WTC11 (cell line): ENCODE results near the gene GNA14. TPM values are rescaled to one million over a fixed set of nuclear protein-coding genes. Genes with fewer than 3 reads are reported as not detected.

ENCODE experiments used
- ATAC-seq: fragments of 200-7000 bp; cut with Tn5 transposase; 2 replicates; pipeline ENCODE4 v1.10.0; 2021; ENCODE audit warnings: mild to moderate bottlenecking, moderate library complexity
- CTCF ChIA-PET: fragments of 300-600 bp; sonication (Branson Sonifier 250); formaldehyde crosslinking; loops from one replicate; lab custom pipeline; 2021; ENCODE audit warnings: antibody characterized with exemption; lab: Charles Lee
- POLR2A ChIA-PET: fragments of 350-600 bp; sonication (Branson Sonifier 250); formaldehyde crosslinking; loops from one replicate; lab custom pipeline; 2021; ENCODE audit warnings: antibody characterized with exemption; lab: Charles Lee
- DNase-seq: peaks from one replicate; pipeline ENCODE4 v3.0.0; 2021; ENCODE audit warnings: low spot score
- H3K27ac Mint-ChIP-seq: 2 replicates; pipeline ENCODE4 v1.8.0; 2021; ENCODE audit warnings: mixed read lengths
- H3K27me3 Mint-ChIP-seq: 2 replicates; pipeline ENCODE4 v1.8.0; 2021; ENCODE audit warnings: low read depth, mild to moderate bottlenecking, moderate library complexity, mixed read lengths
- H3K36me3 Mint-ChIP-seq: 2 replicates; pipeline ENCODE4 v1.8.0; 2021; ENCODE audit warnings: mixed read lengths
- H3K4me1 Mint-ChIP-seq: 2 replicates; pipeline ENCODE4 v1.8.0; 2022; ENCODE audit warnings: mixed read lengths
- H3K4me3 Mint-ChIP-seq: 2 replicates; pipeline ENCODE4 v1.8.0; 2021; ENCODE audit warnings: mild to moderate bottlenecking, moderate library complexity, mixed read lengths
- H3K9me3 Mint-ChIP-seq: 2 replicates; pipeline ENCODE4 v1.8.0; 2021; ENCODE audit warnings: mixed read lengths
- ATF2 ChIP-seq: sonication (generic); formaldehyde crosslinking; IDR thresholded peaks from 2 replicates; pipeline ENCODE4 v1.8.1; 2022; ENCODE audit warnings: low read depth, missing genetic modification reagents, borderline replicate concordance
- CBFB ChIP-seq: sonication (generic); formaldehyde crosslinking; IDR thresholded peaks from 2 replicates; pipeline ENCODE4 v1.8.1; 2022; ENCODE audit warnings: mild to moderate bottlenecking, low read depth, missing genetic modification reagents
- CREB1 ChIP-seq: sonication (generic); formaldehyde crosslinking; IDR thresholded peaks from 2 replicates; pipeline ENCODE4 v1.8.0; 2023; ENCODE audit warnings: mild to moderate bottlenecking, missing genetic modification reagents
- ELF4 ChIP-seq: sonication (generic); formaldehyde crosslinking; IDR thresholded peaks from 2 replicates; pipeline ENCODE4 v1.8.1; 2022; ENCODE audit warnings: low read depth, mild to moderate bottlenecking, moderate library complexity, missing genetic modification reagents
- GABPB1 ChIP-seq: sonication (generic); formaldehyde crosslinking; IDR thresholded peaks from 2 replicates; pipeline ENCODE4 v1.8.1; 2023; ENCODE audit warnings: mild to moderate bottlenecking, missing genetic modification reagents
- HMGXB4 ChIP-seq: sonication (generic); formaldehyde crosslinking; IDR thresholded peaks from 2 replicates; pipeline ENCODE4 v1.8.1; 2023; ENCODE audit warnings: mild to moderate bottlenecking, moderate library complexity, missing genetic modification reagents
- JUN ChIP-seq: sonication (generic); formaldehyde crosslinking; IDR thresholded peaks from 2 replicates; pipeline ENCODE4 v1.8.0; 2023; ENCODE audit warnings: mild to moderate bottlenecking, missing genetic modification reagents
- RORB ChIP-seq: fragments of 250-450 bp; sonication (Bioruptor Pico); IDR thresholded peaks from 2 replicates; pipeline ENCODE4 v1.9.0; 2021; ENCODE audit warnings: mild to moderate bottlenecking
- TCF7 ChIP-seq: sonication (generic); formaldehyde crosslinking; IDR thresholded peaks from 2 replicates; pipeline ENCODE4 v1.8.0; 2022; ENCODE audit warnings: mild to moderate bottlenecking, low read depth, missing genetic modification reagents, moderate library complexity
- TEAD4 ChIP-seq: sonication (generic); formaldehyde crosslinking; IDR thresholded peaks from 2 replicates; pipeline ENCODE4 v1.8.0; 2022; ENCODE audit warnings: mild to moderate bottlenecking, missing genetic modification reagents
- ZNF317 ChIP-seq: sonication (generic); formaldehyde crosslinking; IDR thresholded peaks from 2 replicates; pipeline ENCODE4 v1.8.1; 2023; ENCODE audit warnings: low read depth, mild to moderate bottlenecking, moderate library complexity, missing genetic modification reagents, borderline replicate concordance
- ZNF416 ChIP-seq: fragments of 250-450 bp; sonication (Bioruptor Pico); IDR thresholded peaks from 2 replicates; pipeline ENCODE4 v1.9.0; 2021; ENCODE audit warnings: mild to moderate bottlenecking, inconsistent platforms
- total RNA-seq: library from RNA; stranded (reverse); gene quantifications from 3 replicates; pipeline ENCODE4 v1.2.3, GENCODE V29; 2021
- TF ChIP-seq, protein P1 (sequence below): fragments of 250-450 bp; sonication (Bioruptor Pico); IDR thresholded peaks from 2 replicates; pipeline ENCODE4 v1.9.0; 2021; ENCODE audit warnings: mild to moderate bottlenecking
- TF ChIP-seq, protein P2 (sequence below): sonication (generic); formaldehyde crosslinking; conservative IDR thresholded peaks from 2 replicates; pipeline ENCODE4 v1.8.1; 2022; ENCODE audit warnings: mild to moderate bottlenecking, missing genetic modification reagents
- TF ChIP-seq, protein P3 (sequence below): sonication (generic); formaldehyde crosslinking; IDR thresholded peaks from 2 replicates; pipeline ENCODE4 v1.8.0; 2022; ENCODE audit warnings: mild to moderate bottlenecking, missing genetic modification reagents
- TF ChIP-seq, protein P4 (sequence below): fragments of 250-450 bp; sonication (Bioruptor Pico); IDR thresholded peaks from 2 replicates; pipeline ENCODE4 v1.9.0; 2021; ENCODE audit warnings: mild to moderate bottlenecking
- TF ChIP-seq, protein P5 (sequence below): fragments of 250-450 bp; sonication (Bioruptor Pico); conservative IDR thresholded peaks from 2 replicates; pipeline ENCODE4 v1.9.0; 2021; ENCODE audit warnings: mild to moderate bottlenecking
- TF ChIP-seq, protein P6 (sequence below): sonication (generic); formaldehyde crosslinking; IDR thresholded peaks from 2 replicates; pipeline ENCODE4 v1.8.1; 2023; ENCODE audit warnings: mild to moderate bottlenecking, missing genetic modification reagents, moderate library complexity
- TF ChIP-seq, protein P7 (sequence below): fragments of 250-450 bp; sonication (Bioruptor Pico); IDR thresholded peaks from 2 replicates; pipeline ENCODE4 v2.1.2; 2022; ENCODE audit warnings: mild to moderate bottlenecking, moderate library complexity

GNA14 gene
- total RNA-seq, 1 experiment from 2014 or later: 26.7 TPM

DNA sequence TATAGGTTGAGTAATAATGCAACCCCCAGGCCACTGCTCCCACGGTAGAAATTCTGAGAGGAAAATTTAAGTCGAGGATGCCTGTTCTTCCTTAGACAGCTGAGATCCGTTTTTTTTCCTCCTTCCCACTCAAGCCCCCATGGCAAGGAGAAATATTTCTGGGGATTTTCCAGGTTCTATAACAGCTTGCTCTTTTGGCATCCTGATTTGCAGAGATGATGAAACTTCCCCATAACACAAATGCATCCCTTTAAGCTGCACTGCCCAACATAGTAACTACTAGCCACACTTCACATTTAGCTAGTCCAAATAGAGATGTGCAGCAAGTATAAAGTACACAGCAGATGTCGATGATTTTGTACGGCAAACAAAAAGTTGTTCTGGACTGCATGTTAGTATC, 32.5 kb upstream of the GNA14 start:
- ChIA-PET POLR2A (no interaction called here), CTCF (interaction anchor here (0.5 kb wide), 2 partner anchors 252 to 323 kb away, joined by 4 read pairs; no protein-coding TSS in a partner anchor)
- Mint-ChIP-seq H3K27me3 (no peaks in the 10 kb centered on the region), H3K4me3 (no peak overlapping the region), H3K27ac (no peak overlapping the region), H3K9me3 (peaks cover 23% of the 10 kb centered on the region), H3K36me3 (peaks cover 21% of the 10 kb centered on the region), H3K4me1 (no peaks in the 10 kb centered on the region)
- ATAC-seq (no peak), DNase-seq (no peak)
- TF ChIP-seq RORB (CRISPR knock-in tag): no peak
- TF ChIP-seq TCF7 (CRISPR knock-in tag): no peak
- no peak for TF ChIP-seq ZNF317 (CRISPR knock-in tag)
- TF ChIP-seq CREB1 (CRISPR knock-in tag): no peak
- TF ChIP-seq, protein P1, sequence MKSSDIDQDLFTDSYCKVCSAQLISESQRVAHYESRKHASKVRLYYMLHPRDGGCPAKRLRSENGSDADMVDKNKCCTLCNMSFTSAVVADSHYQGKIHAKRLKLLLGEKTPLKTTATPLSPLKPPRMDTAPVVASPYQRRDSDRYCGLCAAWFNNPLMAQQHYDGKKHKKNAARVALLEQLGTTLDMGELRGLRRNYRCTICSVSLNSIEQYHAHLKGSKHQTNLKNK: no peak
- TF ChIP-seq, protein P2, sequence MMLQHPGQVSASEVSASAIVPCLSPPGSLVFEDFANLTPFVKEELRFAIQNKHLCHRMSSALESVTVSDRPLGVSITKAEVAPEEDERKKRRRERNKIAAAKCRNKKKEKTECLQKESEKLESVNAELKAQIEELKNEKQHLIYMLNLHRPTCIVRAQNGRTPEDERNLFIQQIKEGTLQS (CRISPR knock-in tag): no peak
- TF ChIP-seq, protein P3, sequence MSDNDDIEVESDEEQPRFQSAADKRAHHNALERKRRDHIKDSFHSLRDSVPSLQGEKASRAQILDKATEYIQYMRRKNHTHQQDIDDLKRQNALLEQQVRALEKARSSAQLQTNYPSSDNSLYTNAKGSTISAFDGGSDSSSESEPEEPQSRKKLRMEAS (CRISPR knock-in tag): no peak
- TF ChIP-seq ELF4 (CRISPR knock-in tag): no peak
- TF ChIP-seq, protein P4, sequence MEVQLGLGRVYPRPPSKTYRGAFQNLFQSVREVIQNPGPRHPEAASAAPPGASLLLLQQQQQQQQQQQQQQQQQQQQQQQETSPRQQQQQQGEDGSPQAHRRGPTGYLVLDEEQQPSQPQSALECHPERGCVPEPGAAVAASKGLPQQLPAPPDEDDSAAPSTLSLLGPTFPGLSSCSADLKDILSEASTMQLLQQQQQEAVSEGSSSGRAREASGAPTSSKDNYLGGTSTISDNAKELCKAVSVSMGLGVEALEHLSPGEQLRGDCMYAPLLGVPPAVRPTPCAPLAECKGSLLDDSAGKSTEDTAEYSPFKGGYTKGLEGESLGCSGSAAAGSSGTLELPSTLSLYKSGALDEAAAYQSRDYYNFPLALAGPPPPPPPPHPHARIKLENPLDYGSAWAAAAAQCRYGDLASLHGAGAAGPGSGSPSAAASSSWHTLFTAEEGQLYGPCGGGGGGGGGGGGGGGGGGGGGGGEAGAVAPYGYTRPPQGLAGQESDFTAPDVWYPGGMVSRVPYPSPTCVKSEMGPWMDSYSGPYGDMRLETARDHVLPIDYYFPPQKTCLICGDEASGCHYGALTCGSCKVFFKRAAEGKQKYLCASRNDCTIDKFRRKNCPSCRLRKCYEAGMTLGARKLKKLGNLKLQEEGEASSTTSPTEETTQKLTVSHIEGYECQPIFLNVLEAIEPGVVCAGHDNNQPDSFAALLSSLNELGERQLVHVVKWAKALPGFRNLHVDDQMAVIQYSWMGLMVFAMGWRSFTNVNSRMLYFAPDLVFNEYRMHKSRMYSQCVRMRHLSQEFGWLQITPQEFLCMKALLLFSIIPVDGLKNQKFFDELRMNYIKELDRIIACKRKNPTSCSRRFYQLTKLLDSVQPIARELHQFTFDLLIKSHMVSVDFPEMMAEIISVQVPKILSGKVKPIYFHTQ: no peak
- no peak for TF ChIP-seq TEAD4
- no peak for TF ChIP-seq JUN
- no peak for TF ChIP-seq GABPB1 (CRISPR knock-in tag)
- TF ChIP-seq, protein P5, sequence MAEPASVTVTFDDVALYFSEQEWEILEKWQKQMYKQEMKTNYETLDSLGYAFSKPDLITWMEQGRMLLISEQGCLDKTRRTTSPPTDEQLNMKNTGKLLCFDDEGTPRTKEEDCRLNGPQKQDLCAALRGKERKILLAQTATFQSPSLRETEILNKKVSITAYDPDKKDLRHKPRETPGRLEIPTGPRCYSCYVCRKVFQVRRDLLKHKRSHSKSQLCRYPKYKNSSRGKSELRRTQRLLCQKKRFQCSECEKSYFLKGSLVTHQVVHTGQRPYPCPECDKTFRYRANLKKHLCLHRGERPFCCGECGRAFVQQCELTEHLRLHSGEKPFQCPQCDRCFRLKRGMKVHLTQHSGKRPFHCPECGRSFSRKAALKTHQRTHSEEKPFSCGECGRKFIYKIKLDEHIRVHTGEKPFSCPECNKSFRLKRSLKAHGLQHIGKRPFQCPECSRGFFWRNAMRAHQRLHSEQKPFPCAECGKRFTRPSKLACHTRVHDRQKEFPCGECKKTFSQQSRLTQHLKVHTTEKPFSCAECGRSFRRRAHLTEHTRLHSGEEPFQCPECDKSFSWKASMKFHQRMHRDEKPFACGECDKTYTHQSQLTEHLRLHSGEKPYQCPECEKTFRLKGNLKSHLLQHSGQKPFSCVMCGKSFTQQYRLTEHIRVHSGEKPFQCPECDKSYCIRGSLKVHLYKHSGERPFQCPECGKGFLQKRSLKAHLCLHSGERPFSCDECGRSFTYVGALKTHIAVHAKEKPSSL (CRISPR knock-in tag): no peak
- no peak for TF ChIP-seq HMGXB4 (CRISPR knock-in tag)
- no peak for TF ChIP-seq ZNF416 (CRISPR knock-in tag)

- no peaks in the 10 kb centered on the region for H3K27me3 Mint-ChIP-seq
- H3K4me1 Mint-ChIP-seq: no peaks in the 10 kb centered on the region
- ChIA-PET CTCF (interaction anchor here (0.5 kb wide), 1 partner anchor 322 kb away, joined by 4 read pairs; no protein-coding TSS in a partner anchor), POLR2A (no interaction called here)
- H3K27ac Mint-ChIP-seq: no peak overlapping the region
- peaks cover 19% of the 10 kb centered on the region for H3K9me3 Mint-ChIP-seq
- no peak overlapping the region for H3K4me3 Mint-ChIP-seq
- ATAC-seq (no peak), DNase-seq (no peak)
- peaks cover 18% of the 10 kb centered on the region for H3K36me3 Mint-ChIP-seq
- TF ChIP-seq, protein P6, sequence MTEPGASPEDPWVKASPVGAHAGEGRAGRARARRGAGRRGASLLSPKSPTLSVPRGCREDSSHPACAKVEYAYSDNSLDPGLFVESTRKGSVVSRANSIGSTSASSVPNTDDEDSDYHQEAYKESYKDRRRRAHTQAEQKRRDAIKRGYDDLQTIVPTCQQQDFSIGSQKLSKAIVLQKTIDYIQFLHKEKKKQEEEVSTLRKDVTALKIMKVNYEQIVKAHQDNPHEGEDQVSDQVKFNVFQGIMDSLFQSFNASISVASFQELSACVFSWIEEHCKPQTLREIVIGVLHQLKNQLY: no peak
- TF ChIP-seq, protein P5 (CRISPR knock-in tag): no peak
- no peak for TF ChIP-seq CBFB
- TF ChIP-seq ATF2 (CRISPR knock-in tag): no peak
- TF ChIP-seq, protein P2 (CRISPR knock-in tag): no peak
- TF ChIP-seq, protein P7, sequence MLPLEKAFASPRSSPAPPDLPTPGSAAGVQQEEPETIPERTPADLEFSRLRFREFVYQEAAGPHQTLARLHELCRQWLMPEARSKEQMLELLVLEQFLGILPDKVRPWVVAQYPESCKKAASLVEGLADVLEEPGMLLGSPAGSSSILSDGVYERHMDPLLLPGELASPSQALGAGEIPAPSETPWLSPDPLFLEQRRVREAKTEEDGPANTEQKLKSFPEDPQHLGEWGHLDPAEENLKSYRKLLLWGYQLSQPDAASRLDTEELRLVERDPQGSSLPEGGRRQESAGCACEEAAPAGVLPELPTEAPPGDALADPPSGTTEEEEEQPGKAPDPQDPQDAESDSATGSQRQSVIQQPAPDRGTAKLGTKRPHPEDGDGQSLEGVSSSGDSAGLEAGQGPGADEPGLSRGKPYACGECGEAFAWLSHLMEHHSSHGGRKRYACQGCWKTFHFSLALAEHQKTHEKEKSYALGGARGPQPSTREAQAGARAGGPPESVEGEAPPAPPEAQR (CRISPR knock-in tag): no peak
Measured at GRCh38 chr9:77679661-77680368, 31.7 kb upstream of the GNA14 start.
